ENCODE results near the gene KRT81. TPM values are rescaled to one million over a fixed set of nuclear protein-coding genes. Genes with fewer than 3 reads are reported as not detected.

Gene KRT81
- total RNA-seq, 2 donors from 2014 or later: 1.7 TPM; not detected in 1

DNA sequence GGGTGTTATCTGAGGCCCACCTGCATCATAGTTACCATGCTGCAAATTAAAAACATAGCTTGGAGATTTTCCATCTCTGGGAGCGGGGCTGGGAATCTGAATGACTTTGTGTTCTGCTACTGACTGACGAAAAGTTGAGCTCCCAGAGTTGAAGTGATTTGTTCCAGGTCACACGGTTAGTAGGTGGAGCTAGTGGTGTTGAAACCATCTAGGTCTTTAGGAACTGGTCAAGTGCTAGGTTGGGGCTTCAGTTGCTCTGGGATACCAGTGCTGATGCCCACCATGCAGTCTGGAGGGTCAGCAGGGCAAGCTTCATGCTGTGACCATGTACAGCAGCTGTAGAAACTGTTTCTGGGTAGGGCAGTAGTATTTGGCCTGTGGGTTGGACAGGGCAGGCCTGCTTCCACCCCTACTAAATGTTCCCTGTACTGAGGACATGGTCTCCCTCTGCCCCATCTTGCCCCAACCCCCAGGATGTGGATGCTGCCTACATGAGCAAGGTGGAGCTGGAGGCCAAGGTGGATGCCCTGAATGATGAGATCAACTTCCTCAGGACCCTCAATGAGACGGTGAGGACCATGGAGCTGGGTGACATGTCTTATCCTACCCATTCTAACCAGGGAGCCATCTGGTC is 53.0 kb downstream of the KRT81 start:
- WGBS: 89% methylated on average over 4 of the region's 4 CpGs
- H3K36me3 ChIP-seq: no peaks in the 10 kb centered on the region
- H3K4me1 ChIP-seq (replicated peaks): peaks cover 4% of the 10 kb centered on the region
- no peaks in the 10 kb centered on the region for H3K9me3 ChIP-seq
- no peak for DNase-seq (ENCODE audit: low spot score)
- intact Hi-C loops (cut with DNase I): no loop called here
- H3K4me3 ChIP-seq: no peak overlapping the region
- H3K27ac ChIP-seq: no peak overlapping the region
- TF ChIP-seq, protein P1, sequence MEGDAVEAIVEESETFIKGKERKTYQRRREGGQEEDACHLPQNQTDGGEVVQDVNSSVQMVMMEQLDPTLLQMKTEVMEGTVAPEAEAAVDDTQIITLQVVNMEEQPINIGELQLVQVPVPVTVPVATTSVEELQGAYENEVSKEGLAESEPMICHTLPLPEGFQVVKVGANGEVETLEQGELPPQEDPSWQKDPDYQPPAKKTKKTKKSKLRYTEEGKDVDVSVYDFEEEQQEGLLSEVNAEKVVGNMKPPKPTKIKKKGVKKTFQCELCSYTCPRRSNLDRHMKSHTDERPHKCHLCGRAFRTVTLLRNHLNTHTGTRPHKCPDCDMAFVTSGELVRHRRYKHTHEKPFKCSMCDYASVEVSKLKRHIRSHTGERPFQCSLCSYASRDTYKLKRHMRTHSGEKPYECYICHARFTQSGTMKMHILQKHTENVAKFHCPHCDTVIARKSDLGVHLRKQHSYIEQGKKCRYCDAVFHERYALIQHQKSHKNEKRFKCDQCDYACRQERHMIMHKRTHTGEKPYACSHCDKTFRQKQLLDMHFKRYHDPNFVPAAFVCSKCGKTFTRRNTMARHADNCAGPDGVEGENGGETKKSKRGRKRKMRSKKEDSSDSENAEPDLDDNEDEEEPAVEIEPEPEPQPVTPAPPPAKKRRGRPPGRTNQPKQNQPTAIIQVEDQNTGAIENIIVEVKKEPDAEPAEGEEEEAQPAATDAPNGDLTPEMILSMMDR (IDR thresholded peaks at IDR 0.05): no peak
- TF ChIP-seq POLR2AphosphoS5 (IDR thresholded peaks at IDR 0.05) (no peak), POLR2A (IDR thresholded peaks at IDR 0.05) (no peak)
- H3K27me3 ChIP-seq (replicated peaks; ENCODE audit: insufficient read depth): no peaks in the 10 kb centered on the region

DNA sequence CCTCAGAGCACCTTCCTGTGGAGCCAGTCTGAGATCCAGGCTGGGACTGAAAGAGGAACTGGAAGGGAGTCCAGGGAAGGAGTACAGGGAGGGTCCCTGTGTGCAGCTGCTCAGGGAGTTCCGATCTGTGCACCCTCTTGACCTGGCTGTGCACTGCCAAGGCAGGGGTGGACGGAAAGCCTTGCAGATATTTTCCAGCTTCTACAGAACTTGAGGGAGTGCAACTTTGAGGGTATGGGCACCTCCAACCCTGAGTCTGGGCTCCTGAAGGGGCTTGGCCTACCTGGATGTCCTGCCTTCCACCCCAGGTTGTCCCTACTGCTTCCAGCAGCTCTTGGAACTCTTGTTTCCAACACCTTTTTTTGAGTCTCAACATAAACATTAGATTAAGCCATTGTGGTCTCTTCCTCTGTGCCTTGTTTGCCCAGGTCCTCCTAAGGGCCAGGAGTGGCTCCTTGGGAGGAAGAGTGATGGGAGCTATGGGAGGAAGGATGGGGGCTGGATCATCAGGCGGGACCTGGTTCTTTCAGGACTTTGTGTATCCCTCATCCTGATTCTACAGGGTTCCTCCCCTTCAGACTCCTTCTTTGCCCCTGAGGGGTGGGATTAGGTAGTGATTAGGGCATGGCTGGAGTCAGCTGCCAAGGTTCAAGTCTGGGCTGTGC is 54.8 kb downstream of the KRT81 start:
- H3K4me3 ChIP-seq: no peak overlapping the region
- no peaks in the 10 kb centered on the region for H3K9me3 ChIP-seq
- no peaks in the 10 kb centered on the region for H3K36me3 ChIP-seq
- TF ChIP-seq POLR2AphosphoS5 (IDR thresholded peaks at IDR 0.05) (no peak), POLR2A (IDR thresholded peaks at IDR 0.05) (no peak)
- TF ChIP-seq, protein P1 (IDR thresholded peaks at IDR 0.05): no peak
- WGBS: 93% methylated on average over 3 of the region's 3 CpGs
- H3K4me1 ChIP-seq (replicated peaks): peaks cover 7% of the 10 kb centered on the region
- H3K27ac ChIP-seq: no peak overlapping the region
- no peak for DNase-seq (ENCODE audit: low spot score)
- intact Hi-C loops (cut with DNase I): no loop called here
- no peaks in the 10 kb centered on the region for H3K27me3 ChIP-seq (replicated peaks; ENCODE audit: insufficient read depth)

Other genes with a start within 250 kb of the KRT81 start
- 100 to 1,000 TPM in 1 of 2 donors, 10 to 100 TPM in 1; 85.1 to 125 TPM for gene NR4A1, start 240.1 kb downstream of the KRT81 start, total RNA-seq
- gene ATG101, start 221.6 kb downstream of the KRT81 start, total RNA-seq: 10 to 100 TPM; 60.0 to 64.1 TPM
- gene SMIM41, start 211.8 kb downstream of the KRT81 start, total RNA-seq: 10 to 100 TPM in 1 of 2 donors, 1 to 10 TPM in 1; 7.5 to 30.2 TPM
- gene KRT80, start 99.5 kb downstream of the KRT81 start, total RNA-seq: 1 to 10 TPM; 1.9 to 3.7 TPM
- gene KRT7, start 58.3 kb downstream of the KRT81 start, total RNA-seq: 100 to 1,000 TPM in 1 of 2 donors, 10 to 100 TPM in 1; 53.1 to 151 TPM
- under 1 TPM; 0.27 to 0.85 TPM for gene KRT86, start 16.9 kb downstream of the KRT81 start, total RNA-seq
- under 1 TPM in 1 of 2 donors, not detected in 1; 0.74 TPM for gene KRT83, start 29.9 kb upstream of the KRT81 start, total RNA-seq
- gene KRT85, start 75.9 kb upstream of the KRT81 start, total RNA-seq: not detected
- not detected for gene KRT84, start 94.1 kb upstream of the KRT81 start, total RNA-seq
- gene KRT82, start 114.8 kb upstream of the KRT81 start, total RNA-seq: not detected
- not detected for gene KRT75, start 142.8 kb upstream of the KRT81 start, total RNA-seq
- under 1 TPM; 0.40 to 0.87 TPM for gene KRT6B, start 160.6 kb upstream of the KRT81 start, total RNA-seq
- not detected for gene KRT6C, start 182.3 kb upstream of the KRT81 start, total RNA-seq
- gene KRT6A, start 201.7 kb upstream of the KRT81 start, total RNA-seq: 10 to 100 TPM in 1 of 2 donors, 1 to 10 TPM in 1; 5.9 to 13.6 TPM
- gene KRT5, start 228.9 kb upstream of the KRT81 start, total RNA-seq: 100 to 1,000 TPM; 160 to 516 TPM

Data from prostate gland (tissue), 2 donors.